G401 (cell line): Measurements from ENCODE around the gene NKX2-4. TPM values are rescaled to one million over a fixed set of nuclear protein-coding genes. Genes with fewer than 3 reads are reported as not detected.

Source experiments
- DNase-seq: peaks from one replicate; pipeline ENCODE4 v3.0.0-alpha.2; 2015; ENCODE audit warnings: low spot score
- in situ Hi-C: cut with HindIII; loops from 2 replicates; pipeline ENCODE4 v1.10.0; 2016; ENCODE audit warnings: low sequenced_read_pairs, mixed read lengths
- total RNA-seq: library from RNA; depleted of rRNA; stranded (reverse); fragments of >200 nt; shearing (Covaris generic); gene quantifications from 2 replicates; pipeline ENCODE4 v1.2.3, GENCODE V29; 2014

NKX2-4 gene
- total RNA-seq, 1 experiment from 2014 or later, result not detected

- in situ Hi-C loops, result no loop called here
- no peak for DNase-seq
Observed at GRCh38 chr20:21395051-21395665, 2.2 kb downstream of the NKX2-4 start.

GRCh38 chr20:21394551-21394950 is 2.8 kb downstream of the NKX2-4 start:
- no peak for DNase-seq
- in situ Hi-C loops, result no loop called here

GRCh38 chr20:21393816-21394519 is 3.4 kb downstream of the NKX2-4 start:
- in situ Hi-C loops, result no loop called here
- DNase-seq, result no peak

GRCh38 chr20:21393166-21393565 is 4.2 kb downstream of the NKX2-4 start:
- no peak for DNase-seq
- in situ Hi-C loops, result no loop called here

GRCh38 chr20:21391972-21392352 is 5.4 kb downstream of the NKX2-4 start:
- in situ Hi-C loops, result no loop called here
- DNase-seq, result no peak

GRCh38 chr20:21391185-21391971 is 5.9 kb downstream of the NKX2-4 start:
- in situ Hi-C loops, result no loop called here
- DNase-seq, result no peak

GRCh38 chr20:21390768-21391167 is 6.6 kb downstream of the NKX2-4 start:
- in situ Hi-C loops, result no loop called here
- DNase-seq, result no peak

- in situ Hi-C loops, result no loop called here
- DNase-seq, result no peak
Observed at GRCh38 chr20:21389368-21389767, 8.0 kb downstream of the NKX2-4 start.

- in situ Hi-C loops, result no loop called here
- no peak for DNase-seq
Observed at GRCh38 chr20:21388566-21388965, 8.8 kb downstream of the NKX2-4 start.

GRCh38 chr20:21387528-21387927 is 9.8 kb downstream of the NKX2-4 start:
- in situ Hi-C loops, result no loop called here
- no peak for DNase-seq

GRCh38 chr20:21386111-21386510 is 11.2 kb downstream of the NKX2-4 start:
- DNase-seq, result no peak
- in situ Hi-C loops, result no loop called here

- in situ Hi-C loops, result no loop called here
- no peak for DNase-seq
Observed at GRCh38 chr20:21384308-21384892, 12.9 kb downstream of the NKX2-4 start.

- no peak for DNase-seq
- in situ Hi-C loops, result no loop called here
Observed at GRCh38 chr20:21381619-21382018, 15.7 kb downstream of the NKX2-4 start.

GRCh38 chr20:21380711-21381110 is 16.6 kb downstream of the NKX2-4 start:
- peak; percentile 18 for DNase-seq
- in situ Hi-C loops, result no loop called here

- in situ Hi-C loops, result no loop called here
Observed at GRCh38 chr20:21378259-21378658, 19.1 kb downstream of the NKX2-4 start.

GRCh38 chr20:21377701-21378100 is 19.6 kb downstream of the NKX2-4 start:
- in situ Hi-C loops, result no loop called here
- DNase-seq, result no peak

More at GRCh38 chr20:21378259-21378658, 19.1 kb downstream of the NKX2-4 start:
- no peak for DNase-seq

GRCh38 chr20:21376626-21377025 is 20.7 kb downstream of the NKX2-4 start:
- in situ Hi-C loops, result no loop called here
- no peak for DNase-seq

GRCh38 chr20:21373436-21373835 is 23.9 kb downstream of the NKX2-4 start:
- in situ Hi-C loops, result no loop called here
- DNase-seq, result no peak

- no peak for DNase-seq
- in situ Hi-C loops, result no loop called here
Observed at GRCh38 chr20:21372016-21372415, 25.3 kb downstream of the NKX2-4 start.

- in situ Hi-C loops, result no loop called here
- DNase-seq, result no peak
Observed at GRCh38 chr20:21371193-21371592, 26.1 kb downstream of the NKX2-4 start.
